Inflammatory macrophage (primary cell): ENCODE data around the gene FAXC.
"Not testable (repeated sequence)": the region's sequence is repeated elsewhere in the genome, so short reads cannot be mapped to it uniquely, and the experiment has no call there.

Experiments
- DNase-seq, 2 donors: peaks; one replicate each; pipeline ENCODE4 v3.0.0-alpha.2; 2020 to 2022

The FAXC gene

GRCh38 chr6:99282479-99283062 is 66.9 kb downstream of the FAXC start:
- no peak for DNase-seq

GRCh38 chr6:99276747-99277146 is 72.7 kb downstream of the FAXC start:
- DNase-seq, result no peak

GRCh38 chr6:99270826-99271225 is 78.6 kb downstream of the FAXC start:
- DNase-seq, result no peak

GRCh38 chr6:99270030-99270429 is 79.4 kb downstream of the FAXC start:
- DNase-seq, result no peak

GRCh38 chr6:99269207-99269606 is 80.3 kb downstream of the FAXC start:
- DNase-seq, result no peak

GRCh38 chr6:99266996-99267395 is 82.5 kb downstream of the FAXC start:
- DNase-seq, result not testable (repeated sequence)

GRCh38 chr6:99265447-99265846 is 84.0 kb downstream of the FAXC start:
- DNase-seq, result not testable (repeated sequence)

GRCh38 chr6:99254616-99255550 is 94.6 kb downstream of the FAXC start:
- no peak for DNase-seq

GRCh38 chr6:99253271-99253670 is 96.2 kb downstream of the FAXC start:
- no peak for DNase-seq

- DNase-seq, result no peak
These were observed 97.1 kb downstream of the FAXC start for GRCh38 chr6:99252421-99252820.

GRCh38 chr6:99250476-99250875 is 99.0 kb downstream of the FAXC start:
- DNase-seq, result no peak

GRCh38 chr6:99246602-99247001 is 102.9 kb downstream of the FAXC start:
- no peak for DNase-seq

GRCh38 chr6:99241905-99242534 is 107.5 kb downstream of the FAXC start:
- no peak for DNase-seq

GRCh38 chr6:99236010-99236409 is 113.5 kb downstream of the FAXC start:
- DNase-seq, result no peak

- no peak for DNase-seq
These were observed 116.3 kb downstream of the FAXC start for GRCh38 chr6:99233219-99233618.

- DNase-seq, result no peak
These were observed 117.4 kb downstream of the FAXC start for GRCh38 chr6:99232056-99232455.

- DNase-seq, result no peak
These were observed 124.3 kb downstream of the FAXC start for GRCh38 chr6:99225172-99225571.
